ENCODE results near the gene CYP2U1.

DNA sequence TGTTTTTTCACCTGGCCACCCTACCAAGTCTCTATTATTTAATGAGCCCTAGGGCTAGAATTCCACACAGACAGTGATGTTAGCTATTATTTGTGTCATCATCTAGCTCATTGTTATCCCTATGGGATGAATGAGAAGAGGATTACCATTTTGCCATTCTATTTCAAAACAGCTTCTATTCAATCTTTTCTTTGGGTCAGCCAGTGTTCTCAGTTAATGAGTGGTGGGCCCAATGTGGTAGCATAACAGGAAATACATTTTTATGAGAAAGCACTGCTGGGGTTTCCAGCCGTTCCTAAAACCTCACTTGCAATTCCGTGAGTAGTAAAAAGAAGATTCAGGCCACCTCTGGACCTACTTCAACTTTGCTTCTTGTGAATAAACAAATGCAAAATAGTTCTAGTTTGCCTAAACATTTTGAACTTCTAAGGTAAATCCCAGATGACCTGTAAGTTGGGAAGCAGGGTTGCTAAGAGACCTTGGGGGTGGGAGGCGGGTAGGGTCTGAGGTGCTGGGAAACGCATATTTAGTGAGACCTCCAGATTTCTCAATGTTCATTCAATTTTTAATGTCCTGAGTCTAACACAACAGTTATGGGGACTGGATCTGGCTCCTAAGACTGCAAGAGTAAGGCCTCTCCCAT, 24.8 kb upstream of the CYP2U1 start:
- no peak for TF ChIP-seq POLR2A (IDR thresholded peaks at IDR 0.05)
- TF ChIP-seq CTCF (IDR thresholded peaks at IDR 0.05): no peak
